SK-N-SH (cell line): ENCODE data around the gene DEFB129.

Source experiments
- CTCF ChIP-seq: fragments of 200-600 bp; sonication (generic); IDR thresholded peaks from 2 replicates; pipeline ENCODE4 v1.6.1; 2017; ENCODE audit warnings: antibody characterized with exemption, mild to moderate bottlenecking, moderate library complexity
- EP300 ChIP-seq, 2 experiments: IDR thresholded peaks; 2 replicates each; pipeline versions ENCODE4 v1.4.0 to v1.6.1; 2012; ENCODE audit warnings: borderline replicate concordance in 1 of 2, low read depth in 1 of 2, low read length in 1 of 2
- GATA2 ChIP-seq: sonication (generic); formaldehyde crosslinking; IDR thresholded peaks from 2 replicates; pipeline ENCODE4 v1.5.0; 2020; ENCODE audit warnings: mild to moderate bottlenecking, missing genetic modification reagents
- MXI1 ChIP-seq: IDR thresholded peaks from 2 replicates; pipeline ENCODE4 v1.6.1; 2012; ENCODE audit warnings: mild to moderate bottlenecking, low read depth, low read length, improper control_type of control experiment
- NRF1 ChIP-seq: IDR thresholded peaks from 2 replicates; pipeline ENCODE4 v1.6.1; 2012; ENCODE audit warnings: low read depth, mild to moderate bottlenecking, low read length
- POLR2AphosphoS5 ChIP-seq: IDR thresholded peaks from 2 replicates; pipeline ENCODE4 v1.6.1; 2012; ENCODE audit warnings: low read depth, low read length
- RAD21 ChIP-seq: IDR thresholded peaks from 2 replicates; pipeline ENCODE4 v1.6.1; 2012; ENCODE audit warnings: mild to moderate bottlenecking, low read length
- RCOR1 ChIP-seq: fragments of 150-350 bp; IDR thresholded peaks from 2 replicates; pipeline ENCODE4 v1.6.1; 2017; ENCODE audit warnings: antibody characterized with exemption, low read length
- REST ChIP-seq: IDR thresholded peaks from 2 replicates; pipeline ENCODE4 v1.6.1; 2012; ENCODE audit warnings: mild to moderate bottlenecking, low read depth, low read length, moderate library complexity
- SIN3A ChIP-seq: IDR thresholded peaks from 2 replicates; pipeline ENCODE4 v1.6.1; 2012; ENCODE audit warnings: low read depth, mild to moderate bottlenecking, low read length, moderate library complexity, borderline replicate concordance
- USF1 ChIP-seq: IDR thresholded peaks from 2 replicates; pipeline ENCODE4 v1.4.0; 2012; ENCODE audit warnings: low read depth, borderline replicate concordance
- ZBTB33 ChIP-seq: IDR thresholded peaks from 2 replicates; pipeline ENCODE4 v1.4.0; 2012; ENCODE audit warnings: low read depth, borderline replicate concordance

- TF ChIP-seq CTCF (no peak), GATA2 (CRISPR knock-in tag) (no peak), NRF1 (no peak), POLR2AphosphoS5 (no peak), USF1 (no peak), SIN3A (no peak), MXI1 (no peak), EP300 (IDR thresholded peaks at IDR 0.05; ENCODE audit: borderline replicate concordance in 1 of 2, low read depth in 1 of 2, low read length in 1 of 2) (no peak), RAD21 (no peak), REST (no peak), RCOR1 (no peak), ZBTB33 (no peak)
Observed at GRCh38 chr20:242905-243304, 15.8 kb downstream of the DEFB129 start.
